ENCODE measurements around the gene PAK1. TPM values are rescaled to one million over a fixed set of nuclear protein-coding genes. Genes with fewer than 3 reads are reported as not detected.

Gene PAK1
- total RNA-seq, 2 donors from 2014 or later, result 12.5 to 15.2 TPM

DNA sequence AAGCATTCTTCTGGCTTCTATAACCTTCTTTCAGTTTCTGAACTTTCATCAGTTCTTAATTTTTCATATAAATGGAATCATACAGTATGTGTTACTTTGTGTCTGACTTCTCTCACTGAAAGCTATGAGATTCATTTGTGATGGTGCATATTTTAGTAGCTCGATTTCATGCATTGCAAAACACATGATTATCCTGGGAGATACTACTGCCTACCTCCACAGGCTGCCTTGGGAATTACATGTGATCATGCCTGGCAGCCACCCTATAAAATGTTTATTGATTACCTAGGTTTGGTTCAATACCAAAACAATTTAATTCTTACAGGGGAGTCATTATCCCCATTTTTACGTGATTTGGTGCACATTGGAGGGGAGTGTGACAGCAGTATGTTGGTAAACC, 34.1 kb upstream of the PAK1 start:
- H3K36me3 ChIP-seq, result no peaks in the 10 kb centered on the region
- no peaks in the 10 kb centered on the region for H3K9me3 ChIP-seq
- DNase-seq (ENCODE audit: low spot score), result no peak
- TF ChIP-seq, protein P1, sequence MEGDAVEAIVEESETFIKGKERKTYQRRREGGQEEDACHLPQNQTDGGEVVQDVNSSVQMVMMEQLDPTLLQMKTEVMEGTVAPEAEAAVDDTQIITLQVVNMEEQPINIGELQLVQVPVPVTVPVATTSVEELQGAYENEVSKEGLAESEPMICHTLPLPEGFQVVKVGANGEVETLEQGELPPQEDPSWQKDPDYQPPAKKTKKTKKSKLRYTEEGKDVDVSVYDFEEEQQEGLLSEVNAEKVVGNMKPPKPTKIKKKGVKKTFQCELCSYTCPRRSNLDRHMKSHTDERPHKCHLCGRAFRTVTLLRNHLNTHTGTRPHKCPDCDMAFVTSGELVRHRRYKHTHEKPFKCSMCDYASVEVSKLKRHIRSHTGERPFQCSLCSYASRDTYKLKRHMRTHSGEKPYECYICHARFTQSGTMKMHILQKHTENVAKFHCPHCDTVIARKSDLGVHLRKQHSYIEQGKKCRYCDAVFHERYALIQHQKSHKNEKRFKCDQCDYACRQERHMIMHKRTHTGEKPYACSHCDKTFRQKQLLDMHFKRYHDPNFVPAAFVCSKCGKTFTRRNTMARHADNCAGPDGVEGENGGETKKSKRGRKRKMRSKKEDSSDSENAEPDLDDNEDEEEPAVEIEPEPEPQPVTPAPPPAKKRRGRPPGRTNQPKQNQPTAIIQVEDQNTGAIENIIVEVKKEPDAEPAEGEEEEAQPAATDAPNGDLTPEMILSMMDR (IDR thresholded peaks at IDR 0.05), result no peak
- H3K27ac ChIP-seq, result no peak overlapping the region
- no peaks in the 10 kb centered on the region for H3K4me1 ChIP-seq
- no peak overlapping the region for H3K4me3 ChIP-seq
- H3K27me3 ChIP-seq, result no peaks in the 10 kb centered on the region

DNA sequence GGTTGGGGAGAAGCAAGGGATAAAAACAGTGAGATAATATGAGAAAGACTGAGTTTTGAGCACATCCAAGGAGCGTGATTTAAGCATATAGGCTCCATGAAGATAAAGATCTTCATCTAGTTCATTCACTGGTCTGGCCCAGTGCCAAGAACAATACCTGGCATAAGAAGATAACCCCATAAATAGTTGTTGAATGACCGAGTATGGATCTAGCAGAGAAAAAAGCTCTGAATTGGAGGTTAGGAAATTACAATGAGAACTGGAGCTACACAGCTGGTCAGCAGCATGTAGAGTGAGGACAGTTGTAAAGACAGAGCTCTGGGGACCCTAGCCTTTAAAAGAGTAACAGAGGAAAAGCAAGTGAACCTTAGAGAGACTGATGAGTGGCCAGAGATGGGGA, 33.0 kb upstream of the PAK1 start:
- H3K27me3 ChIP-seq, result no peaks in the 10 kb centered on the region
- H3K36me3 ChIP-seq, result no peaks in the 10 kb centered on the region
- no peaks in the 10 kb centered on the region for H3K9me3 ChIP-seq
- no peak overlapping the region for H3K4me3 ChIP-seq
- DNase-seq (ENCODE audit: low spot score), result no peak
- H3K4me1 ChIP-seq, result no peaks in the 10 kb centered on the region
- H3K27ac ChIP-seq, result no peak overlapping the region
- TF ChIP-seq, protein P1 (IDR thresholded peaks at IDR 0.05), result no peak

DNA sequence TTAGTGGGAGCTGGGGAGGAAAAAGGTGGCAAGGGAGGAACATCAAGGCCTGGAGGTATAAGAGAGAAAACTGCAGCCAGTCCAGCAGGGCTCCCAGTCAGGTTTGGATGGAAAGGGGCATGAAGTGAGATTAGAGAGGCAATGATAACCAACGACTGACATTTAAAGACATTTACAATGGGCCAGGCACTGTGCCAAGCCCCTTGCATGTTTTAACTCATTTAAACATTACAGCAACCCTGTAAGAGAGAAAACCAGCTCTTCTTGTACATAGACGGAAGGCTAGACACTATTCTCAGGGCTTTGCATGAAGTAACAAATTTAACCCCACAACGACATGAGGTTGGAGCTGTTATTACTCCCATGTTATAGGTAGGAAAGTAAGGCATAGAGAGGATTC, 32.1 kb upstream of the PAK1 start:
- H3K27me3 ChIP-seq, result no peaks in the 10 kb centered on the region
- no peaks in the 10 kb centered on the region for H3K4me1 ChIP-seq
- no peak overlapping the region for H3K27ac ChIP-seq
- H3K9me3 ChIP-seq, result no peaks in the 10 kb centered on the region
- TF ChIP-seq, protein P1 (IDR thresholded peaks at IDR 0.05), result no peak
- no peaks in the 10 kb centered on the region for H3K36me3 ChIP-seq
- H3K4me3 ChIP-seq, result no peak overlapping the region
- DNase-seq (ENCODE audit: low spot score), result no peak

DNA sequence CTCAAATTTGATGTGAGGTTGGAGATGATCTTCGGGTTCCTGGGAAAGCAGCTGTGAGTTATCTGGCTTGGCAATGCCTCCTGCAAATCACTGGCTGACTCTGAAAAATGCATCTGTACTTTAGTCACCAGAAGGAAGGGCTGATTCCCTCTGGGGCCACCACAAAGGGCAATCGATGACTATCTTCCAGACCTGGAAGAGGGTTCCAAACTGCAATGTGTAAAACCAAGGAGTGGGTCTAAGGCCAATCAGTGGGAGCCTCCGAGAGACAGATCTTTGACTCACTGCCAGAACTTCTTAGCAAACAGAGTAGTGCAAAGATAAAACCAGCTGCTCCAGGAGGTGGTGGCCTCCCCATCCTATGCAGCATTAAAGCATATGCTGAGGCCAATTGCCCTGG, 29.1 kb upstream of the PAK1 start:
- TF ChIP-seq, protein P1 (IDR thresholded peaks at IDR 0.05), result no peak
- Histone ChIP-seq H3K27me3 (no peaks in the 10 kb centered on the region), H3K4me3 (no peak overlapping the region), H3K9me3 (no peaks in the 10 kb centered on the region), H3K36me3 (no peaks in the 10 kb centered on the region), H3K4me1 (no peaks in the 10 kb centered on the region), H3K27ac (no peak overlapping the region)
- no peak for DNase-seq (ENCODE audit: low spot score)

DNA sequence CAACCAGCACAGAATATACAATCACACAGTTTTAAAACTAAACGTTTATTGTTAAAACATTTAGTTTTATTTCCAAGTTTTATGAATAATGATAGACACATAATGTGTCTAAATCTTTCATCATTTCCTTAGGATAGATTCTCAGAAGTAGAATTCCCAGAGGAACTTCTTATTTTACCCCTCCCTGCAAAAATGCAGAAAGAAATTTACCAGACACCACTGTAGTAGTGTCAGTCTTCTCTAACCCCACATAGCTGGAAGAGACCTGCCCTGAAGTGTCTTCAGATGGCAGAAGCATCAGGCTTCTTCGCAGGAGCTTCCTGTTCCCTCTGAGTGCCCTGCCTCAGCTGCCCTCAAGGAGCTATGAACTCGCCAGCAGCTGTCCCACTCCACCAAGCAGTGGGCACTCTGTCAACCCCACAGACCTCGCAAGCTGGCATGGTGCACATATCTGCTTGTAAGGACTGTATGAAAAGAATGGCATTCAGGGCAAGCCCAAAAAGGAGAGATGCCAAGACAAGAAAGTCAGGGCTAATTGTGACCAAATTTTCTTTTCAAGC, 28.5 kb upstream of the PAK1 start:
- Histone ChIP-seq H3K27ac (no peak overlapping the region), H3K4me3 (no peak overlapping the region), H3K4me1 (no peaks in the 10 kb centered on the region), H3K9me3 (no peaks in the 10 kb centered on the region), H3K27me3 (no peaks in the 10 kb centered on the region), H3K36me3 (no peaks in the 10 kb centered on the region)
- DNase-seq (ENCODE audit: low spot score), result no peak
- TF ChIP-seq, protein P1 (IDR thresholded peaks at IDR 0.05), result no peak

DNA sequence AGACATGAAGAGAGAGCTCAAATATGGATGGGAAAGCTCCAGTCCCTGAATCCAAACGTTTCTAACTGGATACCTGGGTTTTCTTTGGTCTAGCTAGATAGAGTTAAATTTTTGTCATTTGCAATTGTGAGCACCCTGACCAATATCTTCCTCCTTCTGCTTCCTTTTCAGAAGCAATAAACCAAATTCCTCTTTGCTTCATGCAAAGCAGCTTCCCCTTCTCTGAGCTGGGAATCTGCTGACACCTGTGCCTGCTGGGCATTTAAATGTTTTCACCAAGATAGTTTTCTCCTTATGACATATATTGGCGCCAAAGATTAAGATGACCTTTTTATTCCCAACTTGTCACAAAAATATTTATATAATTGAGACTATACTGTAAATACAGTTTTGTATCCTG, 27.9 kb upstream of the PAK1 start:
- no peak for DNase-seq (ENCODE audit: low spot score)
- Histone ChIP-seq H3K4me3 (no peak overlapping the region), H3K9me3 (no peaks in the 10 kb centered on the region), H3K27me3 (no peaks in the 10 kb centered on the region), H3K36me3 (no peaks in the 10 kb centered on the region), H3K4me1 (no peaks in the 10 kb centered on the region), H3K27ac (no peak overlapping the region)
- TF ChIP-seq, protein P1 (IDR thresholded peaks at IDR 0.05), result no peak

Measured in right atrium auricular region (tissue), 2 donors.